Measurements from ENCODE around the gene SMDT1. TPM values are rescaled to one million over a fixed set of nuclear protein-coding genes. Genes with fewer than 3 reads are reported as not detected.
A peak's percentile ranks its signal among the peaks of the same experiment; 100 is the strongest.
"Not testable (repeated sequence)": the region's sequence is repeated elsewhere in the genome, so short reads cannot be mapped to it uniquely, and the experiment has no call there.

The SMDT1 gene
- polyA plus RNA-seq, 1 donor from 2014 or later: 42.8 TPM

GRCh38 chr22:42070517-42071422 lies 8.7 kb upstream of the SMDT1 start, which contains the start of gene NAGA:
Gene NAGA, minus strand, starts transcription at chr22:42070812. Its CDS starts 515 bp downstream, at chr22:42070297.
- Histone ChIP-seq H3K27ac (ENCODE audit: low read length) (peak within 1 kb of the TSS; percentile 70), H3K9me2 (ENCODE audit: insufficient read depth, low read length) (no peaks in the 10 kb centered on the region), H3K27me3 (ENCODE audit: insufficient read depth, low read depth, low read length) (no peaks in the 10 kb centered on the region), H3K4me2 (ENCODE audit: low read length) (peak within 1 kb of the TSS; percentile 66), H3K4me3 (ENCODE audit: low read length) (peak within 1 kb of the TSS; percentile 70), H3K36me3 (ENCODE audit: insufficient read depth, low read length) (no peaks in the 10 kb centered on the region), H3K79me2 (replicated peaks; ENCODE audit: insufficient read depth, low read length) (no peaks in the 10 kb centered on the region), H3K9me3 (ENCODE audit: low read length) (no peaks in the 10 kb centered on the region), H3F3A (ENCODE audit: insufficient read depth, low read length, poor library complexity, severe bottlenecking) (no peaks in the 10 kb centered on the region), H2AFZ (ENCODE audit: low read depth, low read length) (peak within 1 kb of the TSS; percentile 62), H3K9ac (ENCODE audit: low read length) (peak within 1 kb of the TSS; percentile 68), H4K20me1 (ENCODE audit: insufficient read depth) (no peaks in the 10 kb centered on the region)
- TF ChIP-seq MXI1 (conservative IDR thresholded peaks at IDR 0.05; ENCODE audit: poor library complexity, severe bottlenecking) (peak; percentile 85), TAF1 (IDR thresholded peaks at IDR 0.05; ENCODE audit: low read depth) (peak; percentile 77), CTCF (IDR thresholded peaks at IDR 0.05; ENCODE audit: poor library complexity, severe bottlenecking) (no peak), EP300 (conservative IDR thresholded peaks at IDR 0.05; ENCODE audit: poor library complexity, severe bottlenecking) (peak; percentile 42), EZH2 (IDR thresholded peaks at IDR 0.05; ENCODE audit: borderline replicate concordance, insufficient read depth, low read length, poor library complexity, severe bottlenecking) (no peak), REST (IDR thresholded peaks at IDR 0.05; ENCODE audit: borderline replicate concordance) (peak; percentile 83), POLR2AphosphoS5 (IDR thresholded peaks at IDR 0.05) (peak; percentile 93)

DNA sequence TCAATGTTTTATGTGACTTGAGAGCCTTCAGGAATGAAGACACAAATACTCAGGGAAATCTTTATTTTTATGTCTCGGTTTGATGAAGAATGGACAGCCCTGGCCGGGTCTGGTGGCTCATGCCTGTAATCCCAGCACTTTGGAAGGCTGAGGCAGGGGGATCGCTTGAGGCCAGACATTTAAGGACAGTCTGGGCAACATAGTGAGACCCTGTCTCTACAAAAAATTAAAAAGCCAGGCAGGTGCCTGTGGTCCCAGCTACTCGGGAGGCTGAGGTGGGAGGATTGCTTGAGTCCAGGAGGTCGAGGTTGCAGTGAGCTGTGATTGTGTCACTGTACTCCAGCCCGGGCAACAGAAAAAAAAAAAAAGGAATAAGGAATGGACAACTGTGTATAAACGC lies 8.0 kb upstream of the SMDT1 start:
- not testable (repeated sequence) for H3K9me3 ChIP-seq (ENCODE audit: low read length); H3K9me2 ChIP-seq (ENCODE audit: insufficient read depth, low read length); H3K79me2 ChIP-seq (replicated peaks; ENCODE audit: insufficient read depth, low read length); H3K27me3 ChIP-seq (ENCODE audit: insufficient read depth, low read depth, low read length); H3F3A ChIP-seq (ENCODE audit: insufficient read depth, low read length, poor library complexity, severe bottlenecking); H3K36me3 ChIP-seq (ENCODE audit: insufficient read depth, low read length); H4K20me1 ChIP-seq (ENCODE audit: insufficient read depth)
- Histone ChIP-seq H2AFZ (ENCODE audit: low read depth, low read length) (peak overlapping the region; percentile 53), H3K27ac (ENCODE audit: low read length) (peak overlapping the region; percentile 70), H3K9ac (ENCODE audit: low read length) (peak overlapping the region; percentile 68), H3K4me3 (ENCODE audit: low read length) (peak overlapping the region; percentile 70), H3K4me2 (ENCODE audit: low read length) (peak overlapping the region; percentile 66)
